Activated CD4-positive, CD25-positive, alpha-beta regulatory T cell (primary cell): ENCODE measurements around the gene PLIN5.
"Not testable (repeated sequence)": the region's sequence is repeated elsewhere in the genome, so short reads cannot be mapped to it uniquely, and the experiment has no call there.

ENCODE experiments used
- DNase-seq, 4 experiments: peaks; one replicate each; lab custom pipeline; 2025; lab: John Stamatoyannopoulos, UW

PLIN5 gene

GRCh38 chr19:4542896-4543841 is 8.1 kb upstream of the PLIN5 start:
- no peak for DNase-seq

GRCh38 chr19:4541806-4542145 is 6.8 kb upstream of the PLIN5 start:
- DNase-seq, result not testable (repeated sequence)

- no peak for DNase-seq
These were observed 6.2 kb upstream of the PLIN5 start for GRCh38 chr19:4541114-4541805.

- no peak for DNase-seq
These were observed 4.9 kb upstream of the PLIN5 start, which contains the start of gene LRG1 for GRCh38 chr19:4539693-4540581. LRG1 (minus strand) TSS chr19:4540036; CDS start chr19:4540013, 23 bp downstream.

GRCh38 chr19:4539169-4539692 is 4.2 kb upstream of the PLIN5 start:
- no peak for DNase-seq

GRCh38 chr19:4538601-4538954 is 3.6 kb upstream of the PLIN5 start:
- DNase-seq, result no peak

- DNase-seq, result no peak
These were observed 3.1 kb upstream of the PLIN5 start for GRCh38 chr19:4537953-4538600.

GRCh38 chr19:4536798-4537197 is 1.8 kb upstream of the PLIN5 start:
- DNase-seq, result no peak

GRCh38 chr19:4533835-4534424 is 1.1 kb downstream of the PLIN5 start:
- no peak for DNase-seq

- DNase-seq, result no peak
These were observed 1.7 kb downstream of the PLIN5 start for GRCh38 chr19:4533334-4533733.

- DNase-seq, result no peak
These were observed 3.4 kb downstream of the PLIN5 start for GRCh38 chr19:4531562-4532165.

- no peak for DNase-seq
These were observed 5.0 kb downstream of the PLIN5 start for GRCh38 chr19:4529924-4530522.

GRCh38 chr19:4528843-4529242 is 6.2 kb downstream of the PLIN5 start:
- no peak for DNase-seq

- DNase-seq, result not testable (repeated sequence)
These were observed 7.6 kb downstream of the PLIN5 start for GRCh38 chr19:4527377-4527776.

- DNase-seq, result no peak
These were observed 9.4 kb downstream of the PLIN5 start for GRCh38 chr19:4525563-4526002.

GRCh38 chr19:4524808-4525562 is 10.0 kb downstream of the PLIN5 start:
- DNase-seq, result peak; percentile 39 to 75 (median 50)

GRCh38 chr19:4523306-4524110 is 11.5 kb downstream of the PLIN5 start:
- no peak for DNase-seq

- DNase-seq, result no peak
These were observed 12.6 kb downstream of the PLIN5 start for GRCh38 chr19:4522291-4523002.
